Endothelial cell of umbilical vein (primary cell): ENCODE measurements around the gene IL36B. TPM values are rescaled to one million over a fixed set of nuclear protein-coding genes. Genes with fewer than 3 reads are reported as not detected.

Experiments used
- BruUV-seq: library from RNA; stranded (reverse); fragments of 400-500 nt; replicated peaks from 2 replicates; lab custom pipeline; 2021; lab: Mats Ljungman, UMichigan
- CTCF ChIA-PET: fragments of 300-600, 350-600 bp; sonication (Branson Sonifier 250); formaldehyde crosslinking; loops from one replicate; lab custom pipeline; 2021; ENCODE audit warnings: antibody characterized with exemption, inconsistent platforms; lab: Charles Lee
- POLR2A ChIA-PET: fragments of 300-600, 350-600 bp; sonication (Branson Sonifier 250); formaldehyde crosslinking; loops from one replicate; lab custom pipeline; 2021; ENCODE audit warnings: antibody characterized with exemption, inconsistent platforms; lab: Charles Lee
- DNase-seq: peaks from one replicate; pipeline ENCODE4 v3.0.0-alpha.2; 2011; ENCODE audit warnings: low read depth, low spot score
- FAIRE-seq: peaks from 2 replicates; lab custom pipeline; 2011; peaks lifted over from hg19 to GRCh38; lab: Jason Lieb, UNC
- H2AFZ ChIP-seq: 2 replicates; pipeline ENCODE4 v1.6.0; 2012; ENCODE audit warnings: low read depth, low read length, control low read depth, inconsistent platforms
- H3K27ac ChIP-seq: 2 replicates; pipeline ENCODE4 v1.5.1; 2011; ENCODE audit warnings: low read depth, mild to moderate bottlenecking, control low read depth, low read length, moderate library complexity; ENCODE audit not compliant: insufficient read depth
- H3K27me3 ChIP-seq, 2 experiments: 2 replicates each; pipeline versions ENCODE4 v1.6.0 to v1.6.1; 2011; ENCODE audit warnings: low read length in 2 of 2, mixed read lengths in 1 of 2; ENCODE audit not compliant: control insufficient read depth in 2 of 2, insufficient read depth in 2 of 2
- H3K36me3 ChIP-seq, 2 experiments: 2 replicates in 1 of 2; 3 replicates in 1 of 2; pipeline ENCODE4 v1.5.1; 2011; ENCODE audit warnings: low read length in 2 of 2, mild to moderate bottlenecking in 1 of 2, moderate library complexity in 1 of 2; ENCODE audit not compliant: control insufficient read depth in 2 of 2, insufficient read depth in 2 of 2; ENCODE audit errors: extremely low read depth in 1 of 2
- H3K4me1 ChIP-seq: 3 replicates; pipeline ENCODE4 v1.5.1; 2011; ENCODE audit warnings: mild to moderate bottlenecking, low read length; ENCODE audit not compliant: control insufficient read depth, insufficient read depth; ENCODE audit errors: extremely low read depth
- H3K4me2 ChIP-seq: 2 replicates; pipeline ENCODE4 v1.6.1; 2011; ENCODE audit warnings: low read length, control low read depth, mixed read lengths; ENCODE audit not compliant: insufficient read depth
- H3K4me3 ChIP-seq, 3 experiments: fragments of 200-600 bp in 1 of 3; sonication (generic), shearing (Covaris generic) in 1 of 3; replicated peaks in 1 of 3; 2 replicates each; pipeline ENCODE4 v1.5.1; 2011 to 2016; ENCODE audit warnings: control low read depth in 3 of 3, low read length in 3 of 3, mild to moderate bottlenecking in 2 of 3, inconsistent platforms in 1 of 3, low read depth in 1 of 3, moderate library complexity in 1 of 3; ENCODE audit not compliant: insufficient read depth in 1 of 3
- H3K79me2 ChIP-seq: 2 replicates; pipeline ENCODE4 v1.6.0; 2012; ENCODE audit warnings: low read length, inconsistent platforms; ENCODE audit not compliant: control insufficient read depth, insufficient read depth
- H3K9ac ChIP-seq: replicated peaks from 2 replicates; pipeline ENCODE3; 2011; ENCODE audit warnings: low read length, control low read depth; ENCODE audit not compliant: insufficient read depth; ENCODE audit errors: extremely low read depth
- H3K9me1 ChIP-seq: replicated peaks from 3 replicates; pipeline ENCODE4 v1.6.0; 2011; ENCODE audit warnings: mild to moderate bottlenecking, low read length; ENCODE audit not compliant: control insufficient read depth, insufficient read depth; ENCODE audit errors: extremely low read depth
- H3K9me3 ChIP-seq: replicated peaks from 2 replicates; pipeline ENCODE4 v1.5.1; 2012; ENCODE audit warnings: low read length, inconsistent platforms; ENCODE audit not compliant: control insufficient read depth, insufficient read depth
- H4K20me1 ChIP-seq: replicated peaks from 2 replicates; pipeline ENCODE3; 2011; ENCODE audit warnings: mild to moderate bottlenecking, low read length; ENCODE audit not compliant: control insufficient read depth, insufficient read depth; ENCODE audit errors: extremely low read depth
- EZH2 ChIP-seq: IDR thresholded peaks from 2 replicates; pipeline ENCODE4 v1.6.1; 2012; ENCODE audit warnings: borderline replicate concordance, low read depth, mild to moderate bottlenecking, moderate library complexity, low read length, inconsistent platforms; ENCODE audit not compliant: severe bottlenecking
- FOS ChIP-seq: IDR thresholded peaks from 2 replicates; pipeline ENCODE4 v1.6.1; 2011; ENCODE audit warnings: mild to moderate bottlenecking, low read length, moderate library complexity, borderline replicate concordance; ENCODE audit not compliant: insufficient read depth
- GATA2 ChIP-seq: IDR thresholded peaks from 2 replicates; pipeline ENCODE4 v1.7.0; 2011; ENCODE audit warnings: low read depth, mild to moderate bottlenecking, moderate library complexity, mixed read lengths, low read length; ENCODE audit not compliant: insufficient read length, insufficient read depth
- JUN ChIP-seq: IDR thresholded peaks from 2 replicates; pipeline ENCODE4 v1.6.1; 2011; ENCODE audit warnings: borderline replicate concordance, low read depth; ENCODE audit not compliant: insufficient read length, insufficient read depth
- MYC ChIP-seq: IDR thresholded peaks from one replicate; pipeline ENCODE4 v1.6.1; 2011; ENCODE audit warnings: mild to moderate bottlenecking, low read depth, low read length
- POLR2A ChIP-seq: IDR thresholded peaks from 2 replicates; pipeline ENCODE4 v1.6.1; 2012; ENCODE audit warnings: low read depth, mild to moderate bottlenecking, control low read depth, low read length
- POLR2AphosphoS5 ChIP-seq: IDR thresholded peaks from 2 replicates; pipeline ENCODE4 v1.6.1; 2012; ENCODE audit warnings: low read depth, mild to moderate bottlenecking, control low read depth, low read length, moderate library complexity; ENCODE audit not compliant: insufficient read depth
- dilution Hi-C: fragments of 300-500 bp; cut with MboI; formaldehyde crosslinking; loops from one replicate; pipeline ENCODE4 v1.15.0; 2019; ENCODE audit warnings: low sequenced_read_pairs; ENCODE audit not compliant: extremely low pct_ligation_motif_present
- intact Hi-C: fragments of 100-400 bp; cut with micrococcal nuclease; formaldehyde crosslinking; loops from one replicate; pipeline ENCODE4 v1.10.0; 2022
- polyA plus RNA-seq, 4 experiments: library from polyadenylated mRNA; depleted of rRNA in 3 of 4; stranded (reverse) in 3 of 4; unstranded in 1 of 4; fragments of >200 nt; gene quantifications; 2 replicates each; pipeline versions ENCODE4 v1.2.1 to v1.2.3, GENCODE V29; 2011 to 2012; ENCODE audit warnings: missing spikeins in 1 of 4
- total RNA-seq: library from RNA; stranded (reverse); gene quantifications from 2 replicates; pipeline ENCODE4 v1.2.3, GENCODE V29; 2021
- TF ChIP-seq, protein P1 (sequence below), 2 donors: IDR thresholded peaks; 1 replicate in 1 of 2; 2 replicates in 1 of 2; pipeline ENCODE4 v1.5.1; 2011; ENCODE audit warnings: low read length in 2 of 2, mild to moderate bottlenecking in 2 of 2, moderate library complexity in 2 of 2, control low read depth in 1 of 2, inconsistent platforms in 1 of 2, low read depth in 1 of 2; ENCODE audit not compliant: insufficient read depth in 1 of 2; ENCODE audit errors: extremely low read depth in 1 of 2
- TF ChIP-seq, protein P2 (sequence below): IDR thresholded peaks from 2 replicates; pipeline ENCODE4 v1.6.1; 2011; ENCODE audit not compliant: insufficient read depth, insufficient read length

IL36B gene
- total and polyA plus RNA-seq, 2 donors (not counting 3 experiments of a cell fraction or from before 2014, with no cell fraction given), result not detected

DNA sequence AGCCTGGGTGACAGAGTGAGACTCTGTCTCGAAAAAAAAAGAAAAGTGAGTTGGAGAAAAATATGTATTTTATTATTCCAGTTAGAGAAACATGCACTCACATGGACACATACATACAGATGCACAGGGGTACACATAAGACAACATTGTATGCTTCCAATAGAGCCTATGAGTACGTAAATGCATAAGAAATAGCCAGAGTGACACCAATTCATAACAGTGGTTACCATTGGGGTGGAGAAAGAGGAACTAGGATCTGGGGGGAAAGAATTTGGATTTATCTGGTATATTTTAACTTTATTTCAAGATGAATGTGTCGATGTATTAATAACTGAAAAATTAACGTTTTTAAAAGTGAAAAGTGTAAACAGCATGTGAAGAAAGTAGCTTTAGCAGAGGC is 31.4 kb downstream of the IL36B start:
- no peak overlapping the region for H3K27ac ChIP-seq
- no peaks in the 10 kb centered on the region for H3K79me2 ChIP-seq
- TF ChIP-seq POLR2AphosphoS5 (no peak), FOS (no peak), JUN (no peak), POLR2A (no peak), MYC (no peak), EZH2 (no peak), GATA2 (no peak)
- TF ChIP-seq, protein P1, sequence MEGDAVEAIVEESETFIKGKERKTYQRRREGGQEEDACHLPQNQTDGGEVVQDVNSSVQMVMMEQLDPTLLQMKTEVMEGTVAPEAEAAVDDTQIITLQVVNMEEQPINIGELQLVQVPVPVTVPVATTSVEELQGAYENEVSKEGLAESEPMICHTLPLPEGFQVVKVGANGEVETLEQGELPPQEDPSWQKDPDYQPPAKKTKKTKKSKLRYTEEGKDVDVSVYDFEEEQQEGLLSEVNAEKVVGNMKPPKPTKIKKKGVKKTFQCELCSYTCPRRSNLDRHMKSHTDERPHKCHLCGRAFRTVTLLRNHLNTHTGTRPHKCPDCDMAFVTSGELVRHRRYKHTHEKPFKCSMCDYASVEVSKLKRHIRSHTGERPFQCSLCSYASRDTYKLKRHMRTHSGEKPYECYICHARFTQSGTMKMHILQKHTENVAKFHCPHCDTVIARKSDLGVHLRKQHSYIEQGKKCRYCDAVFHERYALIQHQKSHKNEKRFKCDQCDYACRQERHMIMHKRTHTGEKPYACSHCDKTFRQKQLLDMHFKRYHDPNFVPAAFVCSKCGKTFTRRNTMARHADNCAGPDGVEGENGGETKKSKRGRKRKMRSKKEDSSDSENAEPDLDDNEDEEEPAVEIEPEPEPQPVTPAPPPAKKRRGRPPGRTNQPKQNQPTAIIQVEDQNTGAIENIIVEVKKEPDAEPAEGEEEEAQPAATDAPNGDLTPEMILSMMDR (IDR thresholded peaks at IDR 0.05; ENCODE audit: extremely low read depth in 1 of 2, insufficient read depth in 1 of 2, low read depth in 1 of 2, low read length in 2 of 2), result no peak
- TF ChIP-seq, protein P2, sequence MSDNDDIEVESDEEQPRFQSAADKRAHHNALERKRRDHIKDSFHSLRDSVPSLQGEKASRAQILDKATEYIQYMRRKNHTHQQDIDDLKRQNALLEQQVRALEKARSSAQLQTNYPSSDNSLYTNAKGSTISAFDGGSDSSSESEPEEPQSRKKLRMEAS, result no peak
- H3K4me3 ChIP-seq, result no peak overlapping the region
- BruUV-seq, result no TSS peak
- FAIRE-seq (no peak), DNase-seq (no peak)
- H3K9me3 ChIP-seq, result no peaks in the 10 kb centered on the region
- dilution Hi-C loops, result no loop called here
- no peak overlapping the region for H3K9ac ChIP-seq
- H3K36me3 ChIP-seq, result no peaks in the 10 kb centered on the region
- H2AFZ ChIP-seq, result no peak overlapping the region
- no peaks in the 10 kb centered on the region for H3K9me1 ChIP-seq
- ChIA-PET POLR2A (no interaction called here), CTCF (no interaction called here)
- H4K20me1 ChIP-seq, result no peaks in the 10 kb centered on the region
- H3K4me2 ChIP-seq, result no peak overlapping the region
- intact Hi-C loops, result no loop called here
- H3K4me1 ChIP-seq, result no peaks in the 10 kb centered on the region
- peaks cover 0 to 1% of the 10 kb centered on the region in 2 experiments for H3K27me3 ChIP-seq
